Stimulated activated CD8-positive, alpha-beta memory T cell treated with anti-CD3 and anti-CD28 coated beads, Interleukin-2, amount 100 ng/mL, for 48 hours (primary cell): ENCODE measurements around the gene C1S.
"Not testable (repeated sequence)": the region's sequence is repeated elsewhere in the genome, so short reads cannot be mapped to it uniquely, and the experiment has no call there.

Experiments
- DNase-seq, 2 donors: peaks; one replicate each; pipeline ENCODE4 v3.0.0-alpha.2; 2020; ENCODE audit warnings: low read depth in 2 of 2

Gene C1S

DNA sequence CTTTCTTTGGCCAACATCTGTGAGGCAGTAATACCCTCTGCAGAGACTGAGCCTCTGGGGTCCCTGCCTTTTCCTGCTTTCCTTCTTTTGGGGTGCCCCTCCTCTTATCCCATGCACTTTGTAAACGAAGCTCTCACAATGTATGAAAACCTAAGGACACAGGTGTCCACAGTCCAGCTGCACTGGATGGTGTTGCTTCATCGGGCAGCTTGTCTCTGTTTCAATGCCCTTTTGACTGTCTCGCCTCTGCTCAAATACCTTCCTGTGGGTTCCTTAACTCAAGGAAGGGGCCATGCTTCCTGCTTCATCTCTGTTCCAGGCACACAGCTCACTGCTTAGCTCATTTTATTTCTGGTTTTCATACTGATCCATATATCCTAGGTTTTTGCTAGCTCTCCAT, 42.1 kb downstream of the C1S start:
- no peak for DNase-seq

DNA sequence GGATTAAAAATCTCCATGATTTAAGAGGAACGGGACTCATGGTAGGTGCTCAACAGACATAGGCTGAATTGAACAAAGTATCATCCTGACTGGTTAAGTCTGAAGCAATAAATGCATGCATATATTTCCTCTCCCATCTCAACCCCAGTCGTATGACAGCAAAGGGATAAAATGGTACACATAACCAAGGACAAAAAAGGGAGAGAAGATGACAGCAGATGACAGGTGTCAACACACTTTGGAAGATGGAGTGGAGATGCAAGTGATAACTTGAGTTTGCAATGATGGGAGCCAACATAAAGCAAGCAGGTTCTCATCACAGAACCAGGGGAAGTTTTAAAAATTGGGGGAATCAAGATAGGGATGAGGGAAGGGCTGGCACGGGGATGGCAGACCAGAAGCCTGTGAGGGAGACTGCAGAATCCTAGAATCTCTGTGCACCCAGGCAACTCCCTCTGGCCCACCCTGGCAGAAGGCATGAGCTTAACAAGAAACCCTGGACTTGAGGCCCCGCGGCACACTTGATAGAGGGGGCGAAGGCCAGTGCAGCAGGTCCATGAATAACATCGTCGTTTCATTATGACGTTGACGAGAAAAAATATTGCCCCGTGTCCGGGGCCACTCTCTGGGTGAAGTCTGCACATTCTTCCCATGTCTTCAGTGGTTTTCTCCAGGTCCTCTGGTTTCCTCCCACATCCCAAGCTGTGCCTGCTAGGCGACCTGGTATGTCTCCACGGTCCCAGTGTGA, 43.5 kb downstream of the C1S start:
- no peak for DNase-seq

DNA sequence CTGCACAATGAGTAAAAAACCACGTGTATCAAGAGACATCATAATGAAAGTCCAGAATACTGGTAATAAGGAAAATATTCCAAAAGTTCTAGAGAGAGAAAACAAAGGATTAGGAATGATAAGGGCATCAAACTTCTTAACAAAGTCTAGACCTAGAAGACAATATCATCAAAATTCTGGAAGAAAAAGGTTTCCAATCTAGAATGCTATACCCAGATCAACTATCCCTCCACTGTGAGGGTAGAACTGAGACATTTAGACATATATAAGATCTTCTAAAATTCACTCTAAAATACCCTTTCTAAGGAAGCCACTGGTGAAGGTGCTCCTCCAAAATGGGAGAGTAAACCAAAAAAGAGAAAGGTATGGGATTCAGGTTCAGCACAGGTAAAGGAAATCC, 45.6 kb downstream of the C1S start:
- no peak for DNase-seq

DNA sequence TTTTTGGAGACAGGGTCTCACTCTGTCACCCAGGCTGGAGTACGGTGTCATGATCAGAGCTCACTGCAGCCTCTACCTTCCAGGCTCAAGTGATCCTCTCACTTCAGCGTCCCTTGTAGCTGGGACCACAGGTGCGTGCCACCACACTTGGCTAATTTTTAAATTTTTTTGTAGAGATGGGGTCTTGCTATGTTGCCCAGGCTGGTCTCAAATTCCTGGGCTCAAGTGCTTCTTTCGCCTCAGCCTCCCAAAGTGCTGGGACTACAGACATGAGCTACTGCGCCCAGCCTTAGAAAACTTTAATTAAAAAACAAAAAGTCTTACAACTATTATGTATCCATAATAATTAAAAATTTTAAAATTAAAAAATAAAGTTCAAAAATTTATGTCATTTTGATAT, 46.7 kb downstream of the C1S start:
- DNase-seq: not testable (repeated sequence)

DNA sequence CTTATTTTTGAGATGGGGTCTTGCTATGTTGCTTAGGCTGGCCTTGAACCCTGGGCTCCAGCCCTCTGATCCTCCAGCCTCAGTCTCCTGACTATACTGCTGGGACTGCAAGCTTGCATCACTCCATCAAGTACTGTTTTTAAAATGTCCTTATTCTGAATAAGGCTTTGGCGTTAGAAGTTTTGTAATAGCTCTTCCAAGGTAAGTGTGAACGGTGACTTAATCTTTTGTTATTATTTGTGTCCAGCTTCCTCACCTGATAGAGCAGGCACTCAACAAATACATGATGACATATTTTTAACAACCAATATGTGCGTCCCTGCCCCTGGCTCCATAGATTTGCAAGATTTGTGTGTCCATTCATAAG, 47.1 kb downstream of the C1S start:
- no peak for DNase-seq

DNA sequence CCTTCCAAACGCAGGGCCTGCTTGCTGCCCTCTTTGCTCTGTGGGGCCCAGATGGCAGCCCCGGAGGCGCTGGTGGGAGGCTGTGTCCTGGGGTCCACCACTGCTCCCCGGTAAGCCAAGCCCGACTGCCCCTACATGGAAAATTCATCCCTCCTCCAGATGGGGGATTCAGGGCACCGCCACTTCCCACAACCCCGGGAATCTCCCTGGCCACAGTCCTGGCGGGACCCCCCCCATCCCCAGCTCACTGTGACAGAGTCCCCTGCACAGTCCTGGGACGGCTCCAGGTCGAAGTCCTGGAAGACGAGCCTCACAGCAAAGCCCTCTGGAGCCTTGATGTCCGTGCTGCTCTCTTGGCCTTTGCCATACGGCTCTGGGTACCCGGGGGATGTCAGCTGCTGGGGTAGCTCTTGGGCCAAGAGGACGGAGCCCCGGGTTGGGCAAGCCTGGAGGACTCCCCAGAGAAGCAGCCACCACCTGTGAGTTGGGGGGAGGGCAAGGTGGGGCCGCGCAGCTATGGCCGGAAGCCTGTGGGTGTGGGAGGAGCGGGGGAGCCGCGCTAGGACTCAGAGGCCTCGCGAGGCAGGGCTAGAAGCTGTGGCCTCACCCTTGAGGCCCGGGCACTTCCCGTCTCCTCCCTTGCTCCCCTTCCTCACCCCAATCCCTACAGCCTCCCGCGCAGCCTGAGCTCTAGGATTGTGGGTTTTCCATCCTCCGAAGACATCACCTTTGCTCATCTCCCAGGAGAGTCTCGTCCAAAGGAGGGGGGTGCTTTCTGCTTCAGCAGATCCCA, 47.7 kb downstream of the C1S start:
- DNase-seq: peak; percentile 69 to 70

DNA sequence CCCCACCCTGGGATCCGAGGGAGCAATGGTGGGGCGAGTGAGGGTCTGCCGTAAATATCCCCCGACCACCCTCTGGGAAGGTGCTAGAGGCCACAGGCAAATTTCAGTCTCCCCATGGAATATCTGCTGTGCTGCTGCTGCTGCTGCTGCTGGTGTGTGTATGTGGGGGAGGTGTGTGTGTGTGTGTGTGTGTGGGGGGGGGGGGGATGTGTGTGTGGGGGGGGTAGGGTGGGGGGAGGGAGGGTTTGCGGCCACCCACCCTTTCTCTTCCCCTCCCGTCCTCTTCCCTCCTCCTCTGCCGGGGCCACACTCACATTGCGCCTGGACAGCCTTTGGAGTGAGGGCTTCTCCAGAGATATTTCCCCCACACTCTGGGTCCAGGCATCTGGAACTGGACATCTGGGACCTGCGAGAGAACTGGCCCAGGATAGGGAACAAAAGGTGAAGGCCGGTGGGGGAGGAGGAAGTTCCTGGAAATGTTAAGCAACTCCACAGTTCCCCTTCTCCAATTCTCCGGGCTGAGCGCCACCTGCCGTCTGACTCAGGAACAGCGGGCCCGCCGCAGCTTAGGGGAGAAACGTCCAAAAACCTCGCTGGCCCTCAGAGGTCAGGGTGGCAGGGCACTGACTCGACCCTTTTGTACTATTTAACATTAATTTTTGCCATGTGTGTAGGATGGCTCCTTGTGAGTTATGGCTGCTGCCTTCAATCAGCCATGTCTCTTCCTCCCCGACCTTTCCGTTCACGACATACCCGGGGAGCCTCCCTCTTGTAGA, 48.5 kb downstream of the C1S start, which contains the start of gene C1RL:
TSS of gene C1RL (minus strand) at position 419 of the 776 bp plus-strand sequence. CDS start at position 385, 34 bp downstream.
- peak; percentile 75 to 82 for DNase-seq

DNA sequence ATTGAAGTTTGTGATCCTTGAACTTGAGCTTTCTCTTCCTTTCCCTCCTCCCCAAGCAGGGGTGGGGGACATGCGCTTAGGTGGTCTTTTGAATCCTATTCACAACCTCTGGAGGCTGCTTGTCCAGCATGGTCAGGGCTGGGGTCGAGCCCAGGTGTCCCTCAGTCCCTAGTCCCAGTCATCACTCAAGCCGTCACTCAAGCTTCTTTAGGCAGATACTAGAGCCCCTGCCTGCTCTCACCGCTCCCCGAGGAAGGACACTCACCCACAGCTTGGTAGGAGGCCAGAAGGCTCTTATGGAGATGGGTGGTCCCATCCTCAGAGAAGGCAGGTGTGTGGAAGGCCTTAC, 49.0 kb downstream of the C1S start:
- DNase-seq: no peak

DNA sequence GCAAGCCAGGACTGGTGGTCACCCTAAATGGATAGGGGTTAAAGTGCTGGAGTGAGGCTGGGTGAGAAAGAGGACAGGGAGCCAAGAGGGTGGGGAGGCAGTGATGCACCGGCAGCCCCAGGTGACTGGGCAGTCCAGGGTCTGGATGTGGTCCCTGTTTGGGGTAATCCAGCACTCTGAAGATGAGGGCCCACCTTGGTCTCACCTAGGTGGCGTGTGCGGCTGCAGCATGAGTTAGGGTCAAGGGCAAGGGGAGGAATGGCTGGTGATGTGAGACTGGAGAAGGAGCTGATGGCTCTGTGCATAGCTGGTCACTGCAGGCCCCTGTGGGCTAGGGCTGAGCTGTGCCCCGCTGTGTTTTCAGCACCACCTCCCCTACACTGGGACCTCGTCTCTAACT, 50.1 kb downstream of the C1S start:
- no peak for DNase-seq

DNA sequence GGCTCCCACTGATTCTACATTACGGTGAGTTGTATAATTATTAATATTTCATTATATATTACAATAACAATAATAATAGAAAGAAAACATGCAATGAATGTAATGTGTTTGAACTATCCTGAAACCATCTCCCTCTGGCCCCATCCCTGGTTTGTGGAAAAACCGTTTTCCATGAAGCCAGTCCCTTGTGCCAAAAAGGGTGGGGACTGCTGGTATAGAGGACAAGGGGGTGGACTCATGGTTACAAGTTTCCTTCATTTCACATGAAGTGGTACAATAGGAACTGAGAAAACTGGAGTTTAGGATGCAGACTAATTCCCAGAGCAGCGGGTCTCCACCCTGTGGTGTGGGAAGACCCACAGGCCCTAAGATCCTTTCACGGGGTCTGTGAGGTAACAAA, 51.5 kb downstream of the C1S start:
- DNase-seq: no peak

DNA sequence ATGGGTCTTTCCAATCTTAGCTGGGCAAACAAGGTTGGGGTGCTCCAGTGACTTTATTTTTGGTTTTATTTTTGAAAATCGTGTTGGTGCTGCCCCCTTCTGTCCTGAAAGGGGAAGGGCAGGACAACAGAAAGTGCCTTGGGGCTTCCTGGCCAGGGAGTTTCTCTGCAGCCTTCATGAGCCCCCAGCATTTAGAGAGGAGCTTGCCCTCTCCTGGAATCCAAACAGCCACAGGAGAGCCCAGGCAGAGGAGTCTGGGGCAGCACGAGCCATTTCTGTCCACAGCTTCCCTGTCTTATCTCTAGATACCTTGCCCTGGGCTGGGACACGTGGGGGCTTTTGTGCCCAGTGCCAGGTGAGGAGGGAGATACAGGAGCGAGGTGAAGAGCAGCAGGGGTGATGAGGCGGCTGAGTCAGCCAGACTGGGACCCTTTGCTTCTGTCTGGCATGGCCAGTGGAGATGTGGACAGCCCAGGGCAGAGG, 52.9 kb downstream of the C1S start:
- DNase-seq: no peak

DNA sequence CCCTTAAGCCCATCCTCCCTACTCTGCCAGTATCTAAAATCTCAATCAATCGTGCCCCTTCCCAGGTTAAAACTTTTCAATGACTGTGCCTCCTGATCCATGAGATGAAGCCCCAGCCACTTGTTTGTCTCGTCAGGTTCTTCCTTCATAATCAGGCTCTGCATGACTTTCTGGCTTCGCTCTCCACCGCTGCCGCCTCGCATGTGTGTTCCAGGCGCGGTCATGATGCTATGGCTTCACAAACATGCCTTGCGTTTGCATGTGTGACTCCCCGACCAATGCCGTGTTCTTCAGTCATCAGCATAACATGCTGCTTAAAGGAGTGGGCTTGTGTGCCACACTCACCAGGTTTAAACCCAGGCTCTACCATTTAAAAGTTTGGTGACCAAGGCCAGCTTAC, 53.5 kb downstream of the C1S start:
- no peak for DNase-seq

DNA sequence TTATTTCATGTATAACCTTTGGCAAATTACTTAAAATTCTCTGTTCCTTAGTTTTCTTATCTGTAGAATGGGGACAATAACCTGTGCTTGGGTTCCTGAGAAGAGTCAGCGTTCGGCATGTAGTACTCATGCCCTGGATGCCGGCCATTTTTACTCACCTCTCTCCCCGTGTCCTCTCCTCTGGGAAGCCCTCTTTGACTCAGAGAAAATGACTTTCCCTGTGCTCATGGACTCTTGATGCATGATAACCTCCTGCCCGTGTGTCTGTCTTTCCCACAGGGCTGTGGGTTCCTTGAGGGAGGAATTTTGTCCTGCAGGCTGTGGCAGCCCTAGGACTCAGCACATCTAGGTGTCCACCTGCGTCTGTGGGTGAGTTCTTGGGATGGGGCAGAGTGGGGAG, 54.3 kb downstream of the C1S start:
- DNase-seq: no peak

DNA sequence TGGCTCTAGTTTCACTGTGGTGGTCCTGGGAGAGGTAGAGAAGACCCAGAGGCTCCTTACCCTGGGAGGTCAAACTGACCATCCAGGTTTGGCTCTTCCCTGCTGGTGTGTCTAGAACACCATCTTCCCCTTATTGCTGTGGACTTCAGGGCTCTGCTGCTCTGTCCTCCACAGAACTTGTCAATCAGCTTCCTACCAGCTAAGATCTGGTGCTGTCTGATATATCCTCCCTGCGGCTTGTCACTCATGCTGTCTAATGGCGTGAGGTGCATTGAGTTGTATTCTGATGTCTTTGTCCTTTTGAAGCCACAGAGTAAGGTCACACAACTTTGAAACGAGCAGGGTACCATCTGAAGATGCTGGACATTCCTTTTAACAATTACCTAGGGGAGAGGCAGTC, 55.7 kb downstream of the C1S start:
- DNase-seq: no peak

DNA sequence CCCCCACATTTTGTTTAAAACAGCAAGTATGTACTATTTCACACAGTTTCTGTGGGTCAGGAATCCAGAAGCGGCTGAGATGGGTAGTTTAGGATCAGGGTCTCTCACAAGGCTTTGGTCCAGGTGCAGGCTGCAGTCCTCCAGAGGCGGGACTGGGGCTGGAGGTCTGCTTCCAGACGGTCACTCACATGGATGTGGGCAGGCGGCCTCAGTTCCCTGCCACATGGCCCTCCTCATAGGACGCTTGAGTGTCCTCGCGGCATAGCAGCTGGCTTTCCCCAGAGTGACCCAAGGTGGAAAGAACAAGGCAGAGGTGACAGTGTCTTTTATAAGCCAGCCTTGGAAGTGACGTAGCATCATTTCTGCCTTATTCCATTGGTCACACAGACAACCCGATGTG, 56.4 kb downstream of the C1S start:
- DNase-seq: no peak

DNA sequence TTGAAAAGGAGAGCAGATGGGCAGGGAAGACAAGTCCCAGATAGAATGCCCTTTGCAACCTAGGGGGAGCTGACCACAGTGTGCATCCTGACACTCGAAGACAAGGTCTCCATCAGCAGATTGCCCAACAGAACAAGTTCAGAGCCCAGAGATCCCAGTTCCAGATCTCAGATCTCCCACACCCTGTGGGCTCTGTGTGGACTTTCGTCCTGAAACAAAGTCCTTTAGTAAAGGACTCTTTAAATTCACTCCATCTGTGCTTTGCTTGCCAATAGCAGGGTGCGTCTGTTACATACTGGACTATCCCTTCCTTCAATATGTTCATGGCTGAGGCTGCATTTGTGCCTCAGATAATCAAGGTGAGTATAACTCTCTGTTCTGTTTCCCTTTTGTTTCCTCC, 57.2 kb downstream of the C1S start:
- no peak for DNase-seq

DNA sequence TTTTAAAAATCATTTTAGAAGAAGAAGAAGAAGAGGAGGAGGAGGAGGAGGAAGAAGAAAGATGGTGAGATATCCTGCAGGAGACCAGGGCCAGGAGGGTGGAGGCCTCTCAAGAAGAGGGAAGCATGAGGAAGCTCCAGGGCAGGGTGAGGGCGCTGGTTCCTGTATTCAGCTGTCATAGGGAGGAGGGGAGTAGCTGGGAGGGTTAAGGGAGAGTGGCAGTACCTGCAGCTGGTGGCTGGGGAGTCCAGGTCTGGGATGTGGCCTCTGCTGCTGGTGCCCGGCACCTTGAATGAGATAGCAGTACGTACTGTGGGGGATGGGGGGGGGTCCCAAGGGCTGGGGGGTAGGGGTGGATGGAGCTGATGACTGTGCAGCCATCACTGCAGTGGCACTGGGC, 58.4 kb downstream of the C1S start:
- no peak for DNase-seq

DNA sequence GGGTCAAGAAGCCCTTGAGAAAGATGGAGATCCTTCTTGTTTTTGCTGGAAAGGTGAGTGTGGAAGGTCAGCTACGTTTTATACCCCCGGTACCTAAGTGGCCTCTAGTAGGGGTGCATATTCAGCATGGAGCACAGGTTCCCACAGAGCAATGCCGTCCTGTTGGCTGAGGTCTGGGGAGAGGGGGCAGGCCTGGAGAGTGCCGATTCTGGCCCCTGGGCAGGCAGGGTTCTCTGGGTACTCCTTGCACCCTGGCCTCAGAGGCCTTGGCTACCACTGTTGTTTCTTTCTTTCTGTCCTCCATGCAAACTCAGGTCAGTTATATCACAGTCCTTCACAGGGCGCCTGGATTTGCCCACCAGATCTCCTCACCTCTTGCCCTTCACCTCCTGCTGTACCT, 59.6 kb downstream of the C1S start:
- DNase-seq: no peak
